ENCODE measurements around the gene PIP.
"Not testable (repeated sequence)": the region's sequence is repeated elsewhere in the genome, so short reads cannot be mapped to it uniquely, and the experiment has no call there.

Gene PIP

GRCh38 chr7:143126146-143126545 is 5.7 kb upstream of the PIP start:
- no peaks in the 10 kb centered on the region for H3K4me1 ChIP-seq (ENCODE audit: control insufficient read depth, insufficient read depth, low read length)
- H3K9ac ChIP-seq (ENCODE audit: low read length): no peak overlapping the region
- no peaks in the 10 kb centered on the region for H3K36me3 ChIP-seq (ENCODE audit: control insufficient read depth, insufficient read depth, low read length)
- H3K27ac ChIP-seq (ENCODE audit: low read depth, low read length): no peak overlapping the region; the same call in 1 of the 2 replicates
- H3K4me3 ChIP-seq (ENCODE audit: low read depth, low read length): no peak overlapping the region
- H3K27me3 ChIP-seq (ENCODE audit: control insufficient read depth, insufficient read depth, low read length): peaks cover 8% of the 10 kb centered on the region; the same call in 1 of the 2 replicates
- H3K9me3 ChIP-seq (ENCODE audit: control insufficient read depth, insufficient read depth, low read depth, low read length): peaks cover 26% of the 10 kb centered on the region

DNA sequence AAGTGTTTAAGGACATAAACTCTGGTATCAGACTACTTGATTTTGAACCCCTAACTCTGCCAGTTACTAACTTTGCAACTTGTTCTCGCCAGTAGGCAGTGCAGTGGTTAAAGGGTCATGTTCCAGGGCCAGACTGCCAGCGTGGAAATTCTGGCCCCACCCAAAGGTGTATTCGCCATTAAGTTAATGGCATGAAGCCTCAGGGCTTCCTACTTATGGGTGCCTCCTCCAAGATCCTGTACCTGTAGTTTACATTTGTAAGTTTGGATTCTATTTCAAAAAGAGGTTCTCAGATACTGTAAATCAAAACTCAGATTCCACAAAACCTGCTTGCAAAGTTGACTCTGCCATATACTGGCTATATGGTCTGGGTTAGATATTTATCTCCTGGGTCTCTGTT is 2.8 kb upstream of the PIP start:
- Histone ChIP-seq H3K27ac (ENCODE audit: low read depth, low read length) (no peak overlapping the region), H3K36me3 (ENCODE audit: control insufficient read depth, insufficient read depth, low read length) (no peaks in the 10 kb centered on the region), H3K4me3 (ENCODE audit: low read depth, low read length) (no peak overlapping the region), H3K4me1 (ENCODE audit: control insufficient read depth, insufficient read depth, low read length) (no peaks in the 10 kb centered on the region), H3K9me3 (ENCODE audit: control insufficient read depth, insufficient read depth, low read depth, low read length) (peaks cover 10% of the 10 kb centered on the region), H3K9ac (ENCODE audit: low read length) (no peak overlapping the region), H3K27me3 (ENCODE audit: control insufficient read depth, insufficient read depth, low read length) (peaks cover 14% of the 10 kb centered on the region)

DNA sequence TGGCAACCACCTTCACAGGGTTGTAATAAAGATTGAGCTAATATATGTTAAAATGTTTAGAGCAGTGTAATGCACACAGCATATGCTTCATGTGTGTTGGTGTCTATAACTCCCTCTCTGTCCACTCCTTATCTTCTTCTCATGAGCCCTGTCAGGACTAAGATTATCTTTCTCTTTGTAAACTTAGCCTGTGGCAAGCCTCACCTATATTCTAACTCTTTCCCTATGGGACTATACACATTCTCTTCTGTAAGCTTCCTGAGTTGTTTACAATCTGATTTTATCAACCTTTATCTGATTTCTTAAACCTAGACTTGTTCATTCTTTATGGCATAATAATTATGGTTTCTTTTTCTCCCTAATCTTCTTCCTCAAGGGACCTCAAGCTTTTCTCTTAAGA is 2.4 kb upstream of the PIP start:
- H3K36me3 ChIP-seq (ENCODE audit: control insufficient read depth, insufficient read depth, low read length): no peaks in the 10 kb centered on the region
- no peak overlapping the region for H3K4me3 ChIP-seq (ENCODE audit: low read depth, low read length)
- no peaks in the 10 kb centered on the region for H3K4me1 ChIP-seq (ENCODE audit: control insufficient read depth, insufficient read depth, low read length)
- H3K27me3 ChIP-seq (ENCODE audit: control insufficient read depth, insufficient read depth, low read length): peaks cover 14% of the 10 kb centered on the region
- H3K9ac ChIP-seq (ENCODE audit: low read length): no peak overlapping the region
- peaks cover 10% of the 10 kb centered on the region for H3K9me3 ChIP-seq (ENCODE audit: control insufficient read depth, insufficient read depth, low read depth, low read length)
- no peak overlapping the region for H3K27ac ChIP-seq (ENCODE audit: low read depth, low read length)

DNA sequence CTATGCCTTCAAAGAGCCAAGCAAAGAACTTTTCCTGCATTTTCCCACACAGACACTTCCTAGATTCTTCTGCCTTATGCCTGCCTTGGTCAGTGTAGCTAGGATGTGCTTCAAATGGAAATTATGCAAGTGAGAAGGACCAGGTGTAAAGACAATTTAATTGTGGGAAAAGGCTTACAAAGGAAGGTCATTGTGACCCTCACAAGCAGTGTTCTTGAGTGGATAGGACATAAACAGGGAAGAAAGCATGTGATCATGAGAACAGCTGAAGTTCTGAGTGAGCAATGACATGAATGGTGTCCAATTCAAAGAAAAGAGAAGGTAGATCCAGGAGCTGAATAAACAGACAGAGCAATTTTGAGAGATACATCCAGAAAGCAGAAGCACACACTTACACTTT is 1.3 kb upstream of the PIP start:
- Histone ChIP-seq H3K9me3 (ENCODE audit: control insufficient read depth, insufficient read depth, low read depth, low read length) (peaks cover 1% of the 10 kb centered on the region; the same call in 1 of the 2 replicates), H3K4me1 (ENCODE audit: control insufficient read depth, insufficient read depth, low read length) (no peaks in the 10 kb centered on the region), H3K9ac (ENCODE audit: low read length) (no peak overlapping the region), H3K36me3 (ENCODE audit: control insufficient read depth, insufficient read depth, low read length) (no peaks in the 10 kb centered on the region), H3K4me3 (ENCODE audit: low read depth, low read length) (no peak overlapping the region), H3K27ac (ENCODE audit: low read depth, low read length) (no peak overlapping the region), H3K27me3 (ENCODE audit: control insufficient read depth, insufficient read depth, low read length) (peaks cover 16% of the 10 kb centered on the region)

DNA sequence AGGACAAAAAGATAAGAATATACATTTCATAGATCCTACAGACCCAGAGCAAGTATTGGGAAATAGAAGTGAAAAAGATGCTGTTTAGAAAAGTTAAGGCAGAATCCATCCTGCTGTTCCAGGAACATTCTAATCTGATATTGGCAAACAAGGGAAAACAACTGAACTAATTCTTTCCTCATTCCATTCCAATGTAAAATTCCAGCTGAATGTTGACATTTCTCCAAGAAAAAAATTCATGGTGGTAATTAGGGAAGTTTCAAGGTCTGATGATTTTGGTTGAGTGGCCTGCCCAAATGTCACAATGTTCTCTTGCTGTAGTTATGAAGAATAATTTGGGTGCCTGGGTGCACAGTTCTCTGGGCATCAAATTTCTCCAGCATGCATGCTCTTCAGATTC is 15.2 kb downstream of the PIP start:
- Histone ChIP-seq H3K9ac (ENCODE audit: low read length) (no peak overlapping the region), H3K4me1 (ENCODE audit: control insufficient read depth, insufficient read depth, low read length) (no peaks in the 10 kb centered on the region), H3K27ac (ENCODE audit: low read depth, low read length) (no peak overlapping the region), H3K36me3 (ENCODE audit: control insufficient read depth, insufficient read depth, low read length) (no peaks in the 10 kb centered on the region), H3K27me3 (ENCODE audit: control insufficient read depth, insufficient read depth, low read length) (no peaks in the 10 kb centered on the region; the same call in 1 of the 2 replicates), H3K4me3 (ENCODE audit: low read depth, low read length) (no peak overlapping the region), H3K9me3 (ENCODE audit: control insufficient read depth, insufficient read depth, low read depth, low read length) (no peaks in the 10 kb centered on the region; the same call in 1 of the 2 replicates)

- Histone ChIP-seq H3K27ac (ENCODE audit: low read depth, low read length) (no peak overlapping the region), H3K4me3 (ENCODE audit: low read depth, low read length) (no peak overlapping the region), H3K27me3 (ENCODE audit: control insufficient read depth, insufficient read depth, low read length) (no peaks in the 10 kb centered on the region; the same call in 1 of the 2 replicates), H3K4me1 (ENCODE audit: control insufficient read depth, insufficient read depth, low read length) (no peaks in the 10 kb centered on the region), H3K9ac (ENCODE audit: low read length) (no peak overlapping the region), H3K9me3 (ENCODE audit: control insufficient read depth, insufficient read depth, low read depth, low read length) (no peaks in the 10 kb centered on the region; the same call in 1 of the 2 replicates), H3K36me3 (ENCODE audit: control insufficient read depth, insufficient read depth, low read length) (no peaks in the 10 kb centered on the region)
Measured at GRCh38 chr7:143148050-143148449, 16.2 kb downstream of the PIP start.

DNA sequence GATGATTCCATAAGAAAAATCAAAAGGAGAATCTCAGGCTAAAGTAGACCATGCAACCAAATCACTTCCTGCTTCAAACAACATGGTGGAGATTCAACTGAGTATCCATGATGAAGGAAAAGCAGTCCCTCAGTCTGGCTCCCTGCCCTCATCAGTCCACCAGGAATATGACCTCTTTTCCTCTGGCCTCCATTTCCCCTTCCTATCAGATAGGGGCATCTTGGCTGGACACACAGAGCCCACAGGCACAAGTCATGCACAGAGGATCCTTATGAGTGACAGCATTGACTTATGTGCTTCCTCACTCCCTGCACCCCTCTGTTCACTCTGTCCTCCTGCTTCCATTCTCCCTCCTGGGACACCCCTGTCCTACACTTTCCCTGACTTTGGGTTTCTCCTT is 16.8 kb downstream of the PIP start:
- Histone ChIP-seq H3K4me3 (ENCODE audit: low read depth, low read length) (no peak overlapping the region), H3K9me3 (ENCODE audit: control insufficient read depth, insufficient read depth, low read depth, low read length) (no peaks in the 10 kb centered on the region; the same call in 1 of the 2 replicates), H3K4me1 (ENCODE audit: control insufficient read depth, insufficient read depth, low read length) (no peaks in the 10 kb centered on the region), H3K27ac (ENCODE audit: low read depth, low read length) (no peak overlapping the region), H3K9ac (ENCODE audit: low read length) (no peak overlapping the region), H3K27me3 (ENCODE audit: control insufficient read depth, insufficient read depth, low read length) (no peaks in the 10 kb centered on the region; the same call in 1 of the 2 replicates), H3K36me3 (ENCODE audit: control insufficient read depth, insufficient read depth, low read length) (no peaks in the 10 kb centered on the region)

DNA sequence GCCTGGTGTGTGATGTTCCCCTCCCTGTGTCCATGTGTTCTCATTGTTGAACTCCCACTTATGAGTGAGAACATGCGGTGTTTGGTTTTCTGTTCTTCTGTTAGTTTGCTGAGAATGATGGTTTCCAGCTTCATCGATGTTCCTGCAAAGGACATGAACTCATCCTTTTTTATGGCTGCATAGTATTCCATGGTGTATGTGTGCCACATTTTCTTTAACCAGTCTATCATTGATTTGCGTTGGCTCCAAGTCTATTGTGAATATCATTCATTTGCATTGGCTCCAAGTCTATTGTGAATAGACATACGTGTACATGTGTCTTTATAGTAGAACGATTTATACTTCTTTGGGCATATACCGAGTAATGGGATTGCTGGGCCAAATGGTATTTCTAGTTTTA is 18.8 kb downstream of the PIP start:
- H3K4me3 ChIP-seq (ENCODE audit: low read depth, low read length); H3K27me3 ChIP-seq (ENCODE audit: control insufficient read depth, insufficient read depth, low read length); H3K4me1 ChIP-seq (ENCODE audit: control insufficient read depth, insufficient read depth, low read length); H3K9ac ChIP-seq (ENCODE audit: low read length); H3K27ac ChIP-seq (ENCODE audit: low read depth, low read length); H3K9me3 ChIP-seq (ENCODE audit: control insufficient read depth, insufficient read depth, low read depth, low read length); H3K36me3 ChIP-seq (ENCODE audit: control insufficient read depth, insufficient read depth, low read length): not testable (repeated sequence)

DNA sequence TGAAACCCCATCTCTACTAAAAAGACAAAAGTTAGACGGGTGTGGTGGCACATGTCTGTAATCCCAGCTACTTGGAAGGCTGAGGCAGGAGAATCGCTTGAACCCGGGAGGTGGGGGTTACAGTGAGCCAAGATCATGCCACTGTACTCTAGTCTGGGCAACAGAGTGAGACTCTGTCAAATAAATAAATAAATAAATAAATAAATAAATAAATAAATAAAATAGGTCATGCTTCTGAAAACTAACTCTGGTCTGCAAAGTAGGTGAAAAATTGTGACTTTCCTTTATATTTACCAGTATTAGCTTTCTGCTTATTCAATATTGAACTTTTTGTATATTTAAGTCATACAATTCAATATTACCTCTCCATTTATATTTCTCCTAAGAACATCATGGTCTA is 26.7 kb downstream of the PIP start:
- not testable (repeated sequence) for H3K36me3 ChIP-seq (ENCODE audit: control insufficient read depth, insufficient read depth, low read length); H3K9ac ChIP-seq (ENCODE audit: low read length); H3K27me3 ChIP-seq (ENCODE audit: control insufficient read depth, insufficient read depth, low read length); H3K9me3 ChIP-seq (ENCODE audit: control insufficient read depth, insufficient read depth, low read depth, low read length); H3K27ac ChIP-seq (ENCODE audit: low read depth, low read length); H3K4me3 ChIP-seq (ENCODE audit: low read depth, low read length); H3K4me1 ChIP-seq (ENCODE audit: control insufficient read depth, insufficient read depth, low read length)

DNA sequence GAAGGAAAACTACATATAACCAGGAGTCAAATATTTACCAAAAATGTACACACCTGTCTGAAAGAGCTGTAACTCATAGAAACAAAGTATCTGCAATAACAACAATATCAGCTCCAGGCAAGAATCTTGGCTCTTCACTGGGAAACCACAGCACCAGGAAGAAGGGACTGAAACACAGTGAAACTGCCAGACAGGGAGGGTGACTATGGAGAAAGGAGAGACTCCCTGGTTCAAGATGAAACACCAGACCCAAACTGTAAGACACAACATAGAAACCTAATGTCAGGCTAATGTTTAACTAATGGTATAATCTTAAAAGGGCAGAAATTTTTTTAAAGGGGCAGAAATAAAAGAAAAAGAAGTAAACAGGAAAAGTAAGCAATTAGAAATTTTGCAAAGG is 39.8 kb downstream of the PIP start:
- Histone ChIP-seq H3K4me3 (ENCODE audit: low read depth, low read length) (no peak overlapping the region), H3K36me3 (ENCODE audit: control insufficient read depth, insufficient read depth, low read length) (no peaks in the 10 kb centered on the region), H3K4me1 (ENCODE audit: control insufficient read depth, insufficient read depth, low read length) (no peaks in the 10 kb centered on the region), H3K9ac (ENCODE audit: low read length) (no peak overlapping the region), H3K27me3 (ENCODE audit: control insufficient read depth, insufficient read depth, low read length) (no peaks in the 10 kb centered on the region), H3K27ac (ENCODE audit: low read depth, low read length) (no peak overlapping the region), H3K9me3 (ENCODE audit: control insufficient read depth, insufficient read depth, low read depth, low read length) (peaks cover 4% of the 10 kb centered on the region; the same call in 1 of the 2 replicates)

DNA sequence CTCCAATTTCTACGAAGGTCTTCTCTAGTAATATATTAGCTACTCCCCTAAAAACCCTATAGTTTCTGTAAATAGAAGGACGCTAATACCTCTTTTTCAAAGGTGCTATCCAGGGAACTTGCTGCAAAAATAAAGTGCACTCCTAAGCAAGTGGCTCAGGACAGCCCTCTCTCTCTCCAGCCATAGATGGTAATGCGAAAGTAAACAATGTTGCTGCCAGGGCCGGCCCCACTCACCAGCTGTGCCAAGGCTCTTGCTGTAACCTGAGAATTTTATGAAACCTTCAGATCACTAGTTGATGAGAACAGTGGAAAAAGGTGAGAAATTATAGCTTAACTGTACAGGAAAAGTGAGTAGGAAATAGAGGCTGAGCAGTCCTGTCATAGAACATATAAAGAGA is 40.5 kb downstream of the PIP start:
- H3K4me3 ChIP-seq (ENCODE audit: low read depth, low read length): no peak overlapping the region
- H3K9me3 ChIP-seq (ENCODE audit: control insufficient read depth, insufficient read depth, low read depth, low read length): peaks cover 6% of the 10 kb centered on the region; the same call in 1 of the 2 replicates
- no peak overlapping the region for H3K9ac ChIP-seq (ENCODE audit: low read length)
- H3K36me3 ChIP-seq (ENCODE audit: control insufficient read depth, insufficient read depth, low read length): no peaks in the 10 kb centered on the region
- no peaks in the 10 kb centered on the region for H3K4me1 ChIP-seq (ENCODE audit: control insufficient read depth, insufficient read depth, low read length)
- no peak overlapping the region for H3K27ac ChIP-seq (ENCODE audit: low read depth, low read length)
- no peaks in the 10 kb centered on the region for H3K27me3 ChIP-seq (ENCODE audit: control insufficient read depth, insufficient read depth, low read length)

GRCh38 chr7:143176128-143176527 is 44.3 kb downstream of the PIP start:
- H3K27me3 ChIP-seq (ENCODE audit: control insufficient read depth, insufficient read depth, low read length): no peaks in the 10 kb centered on the region

More at GRCh38 chr7:143176128-143176527, 44.3 kb downstream of the PIP start:
- no peak overlapping the region for H3K4me3 ChIP-seq (ENCODE audit: low read depth, low read length)
- H3K9ac ChIP-seq (ENCODE audit: low read length): no peak overlapping the region
- H3K4me1 ChIP-seq (ENCODE audit: control insufficient read depth, insufficient read depth, low read length): no peaks in the 10 kb centered on the region
- H3K36me3 ChIP-seq (ENCODE audit: control insufficient read depth, insufficient read depth, low read length): no peaks in the 10 kb centered on the region
- peaks cover 11% of the 10 kb centered on the region; the same call in 1 of the 2 replicates for H3K9me3 ChIP-seq (ENCODE audit: control insufficient read depth, insufficient read depth, low read depth, low read length)
- no peak overlapping the region for H3K27ac ChIP-seq (ENCODE audit: low read depth, low read length)
